Measurements from ENCODE around the gene DIABLO. TPM values are rescaled to one million over a fixed set of nuclear protein-coding genes. Genes with fewer than 3 reads are reported as not detected.

Gene DIABLO
- total RNA-seq, 1 experiment from 2014 or later: 60.1 TPM

GRCh38 chr12:122204167-122205052 lies 21.4 kb downstream of the DIABLO start:
- H3K4me1 ChIP-seq (ENCODE audit: control insufficient read depth in 1 of 2, insufficient read depth in 2 of 2, low read length in 2 of 2): peaks cover 2 to 31% of the 10 kb centered on the region in 2 experiments; a peak in 3 of 4 replicates
- intact Hi-C loops (cut with micrococcal nuclease): no loop called here
- H3K4me2 ChIP-seq (ENCODE audit: low read length): peak overlapping the region; percentile 88
- peak overlapping the region; percentile 48 to 62 for H3K4me3 ChIP-seq (replicated peaks in 1 of 2; ENCODE audit: low read depth in 1 of 2, low read length in 2 of 2)
- DNase-seq (ENCODE audit: low read depth, low spot score) (no peak), ATAC-seq (no peak; the same call in 1 of the 2 replicates)
- RAD21 ChIA-PET (ENCODE audit: low non-redundant PET in 1 of 2, low total read pairs in 2 of 2, uncharacterized antibody in 2 of 2, unreplicated experiment in 2 of 2): interaction anchor here in 1 of 2 experiments (1.0 kb wide), 1 partner anchor 14 kb away, joined by 3 read pairs; no protein-coding TSS in a partner anchor
- H2AFZ ChIP-seq (ENCODE audit: low read depth, low read length, poor library complexity, severe bottlenecking): no peak overlapping the region
- H4K20me1 ChIP-seq (ENCODE audit: insufficient read depth): no peaks in the 10 kb centered on the region
- POLR2A ChIA-PET: interaction anchor here (0.6 to 1.0 kb wide), 5 partner anchors 21 to 705 kb away, joined by 3 to 6 read pairs (median 3); partner anchors contain the start of gene DIABLO
- no peak for TF ChIP-seq EGR1 (IDR thresholded peaks at IDR 0.05; ENCODE audit: low read depth)
- TF ChIP-seq RAD21 (IDR thresholded peaks at IDR 0.05; ENCODE audit: low read depth): no peak
- H3K9ac ChIP-seq (ENCODE audit: low read length): peak overlapping the region; percentile 65
- no TSS peak for BruUV-seq (replicated peaks)
- no peaks in the 10 kb centered on the region; the same call in 1 of the 2 replicates for H3K79me2 ChIP-seq (ENCODE audit: insufficient read depth, low read length)
- peaks cover 11 to 16% of the 10 kb centered on the region in 2 experiments; a peak in 3 of 4 replicates for H3K36me3 ChIP-seq (ENCODE audit: control insufficient read depth in 1 of 2, insufficient read depth in 2 of 2, low read length in 2 of 2)
- CTCF ChIA-PET: interaction anchor here (0.6 kb wide), 2 partner anchors 91 to 132 kb away, joined by 3 read pairs; no protein-coding TSS in a partner anchor
- H3K9me2 ChIP-seq (ENCODE audit: insufficient read depth): no peaks in the 10 kb centered on the region
- no peaks in the 10 kb centered on the region for H3K9me3 ChIP-seq (ENCODE audit: control insufficient read depth in 1 of 2, insufficient read depth in 1 of 2, low read depth in 1 of 2, low read length in 2 of 2)
- H3K27me3 ChIP-seq (ENCODE audit: insufficient read depth, low read length): no peaks in the 10 kb centered on the region
- peak overlapping the region; percentile 54; the same call in 1 of the 2 replicates for H3K27ac ChIP-seq (ENCODE audit: low read depth, low read length)

- peaks cover 11% of the 10 kb centered on the region in 2 experiments; a peak in 3 of 4 replicates for H3K36me3 ChIP-seq (ENCODE audit: control insufficient read depth in 1 of 2, insufficient read depth in 2 of 2, low read length in 2 of 2)
- H3K9me3 ChIP-seq (ENCODE audit: control insufficient read depth in 1 of 2, insufficient read depth in 1 of 2, low read depth in 1 of 2, low read length in 2 of 2): no peaks in the 10 kb centered on the region
- peak within 1 kb of the TSS; percentile 48 to 62 for H3K4me3 ChIP-seq (replicated peaks in 1 of 2; ENCODE audit: low read depth in 1 of 2, low read length in 2 of 2)
- ChIA-PET RAD21 (ENCODE audit: low non-redundant PET in 1 of 2, low total read pairs in 2 of 2, uncharacterized antibody in 2 of 2, unreplicated experiment in 2 of 2) (interaction anchor here in 1 of 2 experiments (0.6 to 1.0 kb wide), 2 partner anchors 13 to 75 kb away, joined by 3 read pairs; no protein-coding TSS in a partner anchor), CTCF (interaction anchor here (0.6 to 0.9 kb wide), 4 partner anchors 13 to 149 kb away, joined by 3 to 5 read pairs (median 3); no protein-coding TSS in a partner anchor), POLR2A (interaction anchor here (0.6 to 1.0 kb wide), 5 partner anchors 22 to 705 kb away, joined by 3 to 6 read pairs (median 3); partner anchors contain the start of gene DIABLO)
- peak within 1 kb of the TSS; percentile 88 for H3K4me2 ChIP-seq (ENCODE audit: low read length)
- H3K27ac ChIP-seq (ENCODE audit: low read depth, low read length): peak within 1 kb of the TSS; percentile 54; the same call in 1 of the 2 replicates
- no peaks in the 10 kb centered on the region; the same call in 1 of the 2 replicates for H3K79me2 ChIP-seq (ENCODE audit: insufficient read depth, low read length)
- no TSS peak for BruUV-seq (replicated peaks)
- no peaks in the 10 kb centered on the region for H3K9me2 ChIP-seq (ENCODE audit: insufficient read depth)
- peaks cover 2 to 31% of the 10 kb centered on the region in 2 experiments; a peak in 3 of 4 replicates for H3K4me1 ChIP-seq (ENCODE audit: control insufficient read depth in 1 of 2, insufficient read depth in 2 of 2, low read length in 2 of 2)
- H4K20me1 ChIP-seq (ENCODE audit: insufficient read depth): no peaks in the 10 kb centered on the region
- intact Hi-C loops (cut with micrococcal nuclease): no loop called here
- peak; percentile 32 for DNase-seq (ENCODE audit: low read depth, low spot score)
- no peaks in the 10 kb centered on the region for H3K27me3 ChIP-seq (ENCODE audit: insufficient read depth, low read length)
- peak within 1 kb of the TSS; percentile 65 for H3K9ac ChIP-seq (ENCODE audit: low read length)
- H2AFZ ChIP-seq (ENCODE audit: low read depth, low read length, poor library complexity, severe bottlenecking): peak within 1 kb of the TSS; percentile 92
- peak; percentile 88 for ATAC-seq
- TF ChIP-seq EGR1 (IDR thresholded peaks at IDR 0.05; ENCODE audit: low read depth) (peak; percentile 91), SP1 (IDR thresholded peaks at IDR 0.05; ENCODE audit: low read depth) (no peak), ZBTB33 (IDR thresholded peaks at IDR 0.05; ENCODE audit: extremely low read depth, insufficient replicate concordance, low read length) (no peak), POLR2AphosphoS5 (IDR thresholded peaks at IDR 0.05; ENCODE audit: low read depth, low read length) (peak; percentile 81), SRF (IDR thresholded peaks at IDR 0.05; ENCODE audit: low read depth) (no peak), CTCF (IDR thresholded peaks at IDR 0.05 in 2 of 3, conservative IDR thresholded peaks at IDR 0.05 in 1 of 3; ENCODE audit: borderline replicate concordance in 1 of 3, insufficient read depth in 1 of 3, low read depth in 2 of 3, low read length in 2 of 3) (no peak), YY1 (IDR thresholded peaks at IDR 0.05; ENCODE audit: extremely low read depth, insufficient replicate concordance, low read depth, low read length) (peak; percentile 56)
- TF ChIP-seq, protein P1, sequence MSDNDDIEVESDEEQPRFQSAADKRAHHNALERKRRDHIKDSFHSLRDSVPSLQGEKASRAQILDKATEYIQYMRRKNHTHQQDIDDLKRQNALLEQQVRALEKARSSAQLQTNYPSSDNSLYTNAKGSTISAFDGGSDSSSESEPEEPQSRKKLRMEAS (IDR thresholded peaks at IDR 0.05): peak; percentile 77
Measured at GRCh38 chr12:122203301-122204166, 22.3 kb downstream of the DIABLO start, which contains the start of gene B3GNT4. Gene B3GNT4, plus strand, starts transcription at chr12:122203709. Its CDS starts 910 bp downstream, at chr12:122204619.

Measured in HCT116 (cell line).